Naive thymus-derived CD8-positive, alpha-beta T cell (primary cell): Measurements from ENCODE around the gene ERC2. TPM values are rescaled to one million over a fixed set of nuclear protein-coding genes. Genes with fewer than 3 reads are reported as not detected.
A peak's percentile ranks its signal among the peaks of the same experiment; 100 is the strongest.

ENCODE experiments used
- ATAC-seq, 2 donors: fragments of 150-1000 bp; cut with Tn5 transposase in 1 of 2; sonication (Bioruptor Pico), chemical (Tn5 transposase) in 1 of 2; 1 replicate in 1 of 2; 2 replicates in 1 of 2; pipeline ENCODE4 v1.10.0; 2021; ENCODE audit warnings: mild to moderate bottlenecking in 2 of 2, moderate library complexity in 2 of 2
- POLR2A ChIA-PET: fragments of 350-600 bp; sonication (Branson Sonifier 250); formaldehyde crosslinking; loops from one replicate; lab custom pipeline; 2021; ENCODE audit warnings: antibody characterized with exemption; lab: Charles Lee
- DNase-seq, 10 donors: peaks; one replicate each; pipeline versions ENCODE4 v3.0.0 to v3.0.0-alpha.2; 2020 to 2022
- H3K27ac Mint-ChIP-seq, 10 donors: one replicate each; pipeline ENCODE4 v1.8.0; 2020 to 2022; ENCODE audit warnings: mild to moderate bottlenecking in 10 of 10, mixed read lengths in 10 of 10, moderate library complexity in 4 of 10, inconsistent platforms in 1 of 10
- H3K27me3 Mint-ChIP-seq, 5 donors: one replicate each; pipeline ENCODE4 v1.8.0; 2021 to 2022; ENCODE audit warnings: mixed read lengths in 5 of 5
- H3K36me3 Mint-ChIP-seq, 3 donors: one replicate each; pipeline ENCODE4 v1.8.0; 2020 to 2022; ENCODE audit warnings: mixed read lengths in 3 of 3, mild to moderate bottlenecking in 2 of 3, inconsistent platforms in 1 of 3
- H3K4me1 Mint-ChIP-seq, 4 donors: one replicate each; pipeline ENCODE4 v1.8.0; 2021 to 2022; ENCODE audit warnings: mixed read lengths in 4 of 4
- H3K4me3 Mint-ChIP-seq, 10 donors: one replicate each; pipeline ENCODE4 v1.8.0; 2020 to 2022; ENCODE audit warnings: mild to moderate bottlenecking in 10 of 10, mixed read lengths in 10 of 10, moderate library complexity in 6 of 10, inconsistent platforms in 1 of 10
- H3K9me3 Mint-ChIP-seq, 9 donors: one replicate each; pipeline ENCODE4 v1.8.0; 2020 to 2022; ENCODE audit warnings: mixed read lengths in 9 of 9, mild to moderate bottlenecking in 3 of 9, inconsistent platforms in 1 of 9, moderate library complexity in 1 of 9
- polyA plus RNA-seq, 3 donors: library from polyadenylated mRNA; unstranded; fragments of 300-500 nt; fragmentation: Illumina TruSeq; gene quantifications; one replicate each; pipeline ENCODE4 v1.2.3, GENCODE V29; 2021
- total RNA-seq, 8 experiments: library from RNA in 2 of 8; stranded (reverse) in 2 of 8; gene quantifications; one replicate each; pipeline ENCODE4 v1.2.3 and lab custom pipeline; 2021 to 2026

ERC2 gene
- total and polyA plus RNA-seq, 5 experiments from 2014 or later: 0.05 to 0.29 TPM; not detected in 3

GRCh38 chr3:55645422-55645821 is 822.8 kb downstream of the ERC2 start:
- Mint-ChIP-seq H3K4me1 (peaks cover under 1 to 3% (median 1%) of the 10 kb centered on the region in 4 donors), H3K4me3 (no peak overlapping the region), H3K27me3 (peaks cover 0 to 4% (median 2%) of the 10 kb centered on the region in 5 donors), H3K27ac (no peak overlapping the region), H3K9me3 (peaks cover 0 to 4% (median 0%) of the 10 kb centered on the region in 9 donors), H3K36me3 (no peaks in the 10 kb centered on the region)
- POLR2A ChIA-PET: no interaction called here
- DNase-seq (no peak), ATAC-seq (no peak)

GRCh38 chr3:55643283-55643682 is 825.0 kb downstream of the ERC2 start:
- Mint-ChIP-seq H3K27me3 (peaks cover 0 to 9% (median 0%) of the 10 kb centered on the region in 5 donors), H3K4me1 (peaks cover 13 to 19% (median 15%) of the 10 kb centered on the region in 4 donors), H3K4me3 (no peak overlapping the region), H3K9me3 (peaks cover 0 to 4% (median 0%) of the 10 kb centered on the region in 9 donors), H3K36me3 (no peaks in the 10 kb centered on the region), H3K27ac (no peak overlapping the region)
- no peak for DNase-seq
- no peak for ATAC-seq
- POLR2A ChIA-PET: no interaction called here

- H3K9me3 Mint-ChIP-seq: peaks cover 0 to 4% (median 0%) of the 10 kb centered on the region in 9 donors
- H3K4me3 Mint-ChIP-seq: no peak overlapping the region
- DNase-seq (no peak), ATAC-seq (no peak)
- peaks cover 12 to 19% (median 15%) of the 10 kb centered on the region in 4 donors for H3K4me1 Mint-ChIP-seq
- H3K27ac Mint-ChIP-seq: no peak overlapping the region
- H3K27me3 Mint-ChIP-seq: peaks cover 0 to 14% (median 0%) of the 10 kb centered on the region in 5 donors
- POLR2A ChIA-PET: no interaction called here
- no peaks in the 10 kb centered on the region for H3K36me3 Mint-ChIP-seq
Observed at GRCh38 chr3:55641964-55642363, 826.3 kb downstream of the ERC2 start.

GRCh38 chr3:55639896-55640765 is 828.1 kb downstream of the ERC2 start:
- H3K36me3 Mint-ChIP-seq: no peaks in the 10 kb centered on the region
- peak in 1 of 10 donors; percentile 16 for DNase-seq
- peaks cover 0 to 20% (median 0%) of the 10 kb centered on the region in 5 donors for H3K27me3 Mint-ChIP-seq
- POLR2A ChIA-PET: no interaction called here
- peaks cover 0 to 4% (median 0%) of the 10 kb centered on the region in 9 donors for H3K9me3 Mint-ChIP-seq
- H3K27ac Mint-ChIP-seq: peak overlapping the region in 6 of 10 donors; percentile 4 to 69 (median 23)
- no peak for ATAC-seq
- H3K4me1 Mint-ChIP-seq: peaks cover 12 to 19% (median 15%) of the 10 kb centered on the region in 4 donors
- peak overlapping the region in 8 of 10 donors; percentile 18 to 67 (median 48) for H3K4me3 Mint-ChIP-seq

- DNase-seq (no peak), ATAC-seq (no peak)
- POLR2A ChIA-PET: no interaction called here
- peak overlapping the region in 3 of 10 donors; percentile 8 to 48 (median 23) for H3K4me3 Mint-ChIP-seq
- peak overlapping the region in 2 of 10 donors; percentile 11 to 12 for H3K27ac Mint-ChIP-seq
- H3K27me3 Mint-ChIP-seq: peaks cover 0 to 20% (median 0%) of the 10 kb centered on the region in 5 donors
- peaks cover 12 to 19% (median 15%) of the 10 kb centered on the region in 4 donors for H3K4me1 Mint-ChIP-seq
- H3K36me3 Mint-ChIP-seq: no peaks in the 10 kb centered on the region
- H3K9me3 Mint-ChIP-seq: peaks cover 0 to 4% (median 0%) of the 10 kb centered on the region in 9 donors
Observed at GRCh38 chr3:55639143-55639542, 829.1 kb downstream of the ERC2 start.

- ATAC-seq (no peak), DNase-seq (no peak)
- Mint-ChIP-seq H3K36me3 (no peaks in the 10 kb centered on the region), H3K9me3 (peaks cover 0 to 4% (median 0%) of the 10 kb centered on the region in 9 donors), H3K27ac (no peak overlapping the region), H3K27me3 (peaks cover 0 to 20% (median 0%) of the 10 kb centered on the region in 5 donors), H3K4me3 (no peak overlapping the region), H3K4me1 (peaks cover 12 to 19% (median 15%) of the 10 kb centered on the region in 4 donors)
- POLR2A ChIA-PET: no interaction called here
Observed at GRCh38 chr3:55637906-55638638, 830.2 kb downstream of the ERC2 start.

GRCh38 chr3:55636300-55637195 is 831.7 kb downstream of the ERC2 start:
- Mint-ChIP-seq H3K9me3 (peaks cover 0 to 4% (median 0%) of the 10 kb centered on the region in 9 donors), H3K4me1 (peaks cover 12 to 19% (median 15%) of the 10 kb centered on the region in 4 donors), H3K4me3 (no peak overlapping the region), H3K27ac (no peak overlapping the region), H3K36me3 (no peaks in the 10 kb centered on the region), H3K27me3 (peaks cover 0 to 17% (median 0%) of the 10 kb centered on the region in 5 donors)
- POLR2A ChIA-PET: no interaction called here
- ATAC-seq (no peak), DNase-seq (no peak)

- Mint-ChIP-seq H3K36me3 (no peaks in the 10 kb centered on the region), H3K27ac (no peak overlapping the region), H3K4me3 (no peak overlapping the region), H3K27me3 (peaks cover 0 to 17% (median 0%) of the 10 kb centered on the region in 5 donors), H3K4me1 (peaks cover 4 to 6% (median 5%) of the 10 kb centered on the region in 4 donors), H3K9me3 (peaks cover 0 to 4% (median 0%) of the 10 kb centered on the region in 9 donors)
- POLR2A ChIA-PET: no interaction called here
- no peak for DNase-seq
- ATAC-seq: no peak
Observed at GRCh38 chr3:55634345-55634744, 833.9 kb downstream of the ERC2 start.

GRCh38 chr3:55633333-55633732 is 834.9 kb downstream of the ERC2 start:
- ATAC-seq: no peak
- no peak for DNase-seq
- H3K27ac Mint-ChIP-seq: no peak overlapping the region
- peaks cover 0 to 3% (median 0%) of the 10 kb centered on the region in 9 donors for H3K9me3 Mint-ChIP-seq
- H3K4me1 Mint-ChIP-seq: no peaks in the 10 kb centered on the region
- peaks cover 0 to 12% (median 0%) of the 10 kb centered on the region in 5 donors for H3K27me3 Mint-ChIP-seq
- H3K36me3 Mint-ChIP-seq: no peaks in the 10 kb centered on the region
- H3K4me3 Mint-ChIP-seq: no peak overlapping the region
- POLR2A ChIA-PET: no interaction called here

GRCh38 chr3:55631766-55632331 is 836.4 kb downstream of the ERC2 start:
- Mint-ChIP-seq H3K4me1 (no peaks in the 10 kb centered on the region), H3K4me3 (no peak overlapping the region), H3K27me3 (peaks cover 0 to 5% (median 0%) of the 10 kb centered on the region in 5 donors), H3K9me3 (peaks cover 0 to 3% (median 0%) of the 10 kb centered on the region in 9 donors), H3K27ac (no peak overlapping the region), H3K36me3 (no peaks in the 10 kb centered on the region)
- no peak for DNase-seq
- POLR2A ChIA-PET: no interaction called here
- no peak for ATAC-seq

GRCh38 chr3:55630921-55631299 is 837.4 kb downstream of the ERC2 start:
- H3K4me3 Mint-ChIP-seq: no peak overlapping the region
- DNase-seq (no peak), ATAC-seq (no peak)
- no peak overlapping the region for H3K27ac Mint-ChIP-seq
- H3K27me3 Mint-ChIP-seq: peaks cover 0 to 1% (median 0%) of the 10 kb centered on the region in 5 donors
- peaks cover 0 to 2% (median 0%) of the 10 kb centered on the region in 9 donors for H3K9me3 Mint-ChIP-seq
- H3K36me3 Mint-ChIP-seq: no peaks in the 10 kb centered on the region
- POLR2A ChIA-PET: no interaction called here
- peaks cover 0 to 3% (median 0%) of the 10 kb centered on the region in 4 donors for H3K4me1 Mint-ChIP-seq
